ENCODE measurements around the gene TNFAIP8L1.

Gene TNFAIP8L1

GRCh38 chr19:4622695-4623421 is 16.5 kb upstream of the TNFAIP8L1 start:
- no peaks in the 10 kb centered on the region for H4K20me1 ChIP-seq (ENCODE audit: insufficient read depth, low read length, poor library complexity, severe bottlenecking)
- no peaks in the 10 kb centered on the region for H3K36me3 ChIP-seq (ENCODE audit: insufficient read depth, low read length)
- no peaks in the 10 kb centered on the region for H3K9me3 ChIP-seq (ENCODE audit: insufficient read depth, low read depth, low read length)
- no peak overlapping the region for H3K4me2 ChIP-seq (ENCODE audit: low read depth, low read length, poor library complexity, severe bottlenecking)
- no peaks in the 10 kb centered on the region for H3F3A ChIP-seq (ENCODE audit: low read depth)
- H3K4me3 ChIP-seq (ENCODE audit: low read length, poor library complexity, severe bottlenecking) = no peak overlapping the region
- no peak overlapping the region for H3K9ac ChIP-seq (ENCODE audit: low read depth, low read length, poor library complexity, severe bottlenecking)
- no peaks in the 10 kb centered on the region for H3K79me2 ChIP-seq (ENCODE audit: insufficient read depth, low read length)
- H3K27me3 ChIP-seq (ENCODE audit: insufficient read depth, low read length, poor library complexity, severe bottlenecking) = no peaks in the 10 kb centered on the region
- no peak overlapping the region for H2AFZ ChIP-seq (ENCODE audit: low read length)
- no peaks in the 10 kb centered on the region for H3K4me1 ChIP-seq (ENCODE audit: insufficient read depth, low read length, poor library complexity, severe bottlenecking)
- no peak for TF ChIP-seq EZH2phosphoT487 (IDR thresholded peaks at IDR 0.05; ENCODE audit: borderline replicate concordance)
- TF ChIP-seq, protein P1, sequence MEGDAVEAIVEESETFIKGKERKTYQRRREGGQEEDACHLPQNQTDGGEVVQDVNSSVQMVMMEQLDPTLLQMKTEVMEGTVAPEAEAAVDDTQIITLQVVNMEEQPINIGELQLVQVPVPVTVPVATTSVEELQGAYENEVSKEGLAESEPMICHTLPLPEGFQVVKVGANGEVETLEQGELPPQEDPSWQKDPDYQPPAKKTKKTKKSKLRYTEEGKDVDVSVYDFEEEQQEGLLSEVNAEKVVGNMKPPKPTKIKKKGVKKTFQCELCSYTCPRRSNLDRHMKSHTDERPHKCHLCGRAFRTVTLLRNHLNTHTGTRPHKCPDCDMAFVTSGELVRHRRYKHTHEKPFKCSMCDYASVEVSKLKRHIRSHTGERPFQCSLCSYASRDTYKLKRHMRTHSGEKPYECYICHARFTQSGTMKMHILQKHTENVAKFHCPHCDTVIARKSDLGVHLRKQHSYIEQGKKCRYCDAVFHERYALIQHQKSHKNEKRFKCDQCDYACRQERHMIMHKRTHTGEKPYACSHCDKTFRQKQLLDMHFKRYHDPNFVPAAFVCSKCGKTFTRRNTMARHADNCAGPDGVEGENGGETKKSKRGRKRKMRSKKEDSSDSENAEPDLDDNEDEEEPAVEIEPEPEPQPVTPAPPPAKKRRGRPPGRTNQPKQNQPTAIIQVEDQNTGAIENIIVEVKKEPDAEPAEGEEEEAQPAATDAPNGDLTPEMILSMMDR (conservative IDR thresholded peaks at IDR 0.05; ENCODE audit: low read length) = no peak
- no peaks in the 10 kb centered on the region for H3K9me2 ChIP-seq (replicated peaks; ENCODE audit: low read depth, low read length)

- H3K4me2 ChIP-seq (ENCODE audit: low read depth, low read length, poor library complexity, severe bottlenecking) = no peak overlapping the region
- H2AFZ ChIP-seq (ENCODE audit: low read length) = no peak overlapping the region
- no peaks in the 10 kb centered on the region for H4K20me1 ChIP-seq (ENCODE audit: insufficient read depth, low read length, poor library complexity, severe bottlenecking)
- H3K4me3 ChIP-seq (ENCODE audit: low read length, poor library complexity, severe bottlenecking) = no peak overlapping the region
- TF ChIP-seq, protein P1 (conservative IDR thresholded peaks at IDR 0.05; ENCODE audit: low read length) = no peak
- no peak for TF ChIP-seq EZH2phosphoT487 (IDR thresholded peaks at IDR 0.05; ENCODE audit: borderline replicate concordance)
- H3K9ac ChIP-seq (ENCODE audit: low read depth, low read length, poor library complexity, severe bottlenecking) = no peak overlapping the region
- no peaks in the 10 kb centered on the region for H3K79me2 ChIP-seq (ENCODE audit: insufficient read depth, low read length)
- H3F3A ChIP-seq (ENCODE audit: low read depth) = no peaks in the 10 kb centered on the region
- no peaks in the 10 kb centered on the region for H3K9me3 ChIP-seq (ENCODE audit: insufficient read depth, low read depth, low read length)
- H3K9me2 ChIP-seq (replicated peaks; ENCODE audit: low read depth, low read length) = no peaks in the 10 kb centered on the region
- H3K4me1 ChIP-seq (ENCODE audit: insufficient read depth, low read length, poor library complexity, severe bottlenecking) = no peaks in the 10 kb centered on the region
- no peaks in the 10 kb centered on the region for H3K27me3 ChIP-seq (ENCODE audit: insufficient read depth, low read length, poor library complexity, severe bottlenecking)
- no peaks in the 10 kb centered on the region for H3K36me3 ChIP-seq (ENCODE audit: insufficient read depth, low read length)
These were observed 15.0 kb upstream of the TNFAIP8L1 start for GRCh38 chr19:4624301-4624700.

GRCh38 chr19:4624733-4625362 is 14.5 kb upstream of the TNFAIP8L1 start:
- no peaks in the 10 kb centered on the region for H3F3A ChIP-seq (ENCODE audit: low read depth)
- H3K79me2 ChIP-seq (ENCODE audit: insufficient read depth, low read length) = no peaks in the 10 kb centered on the region
- no peaks in the 10 kb centered on the region for H3K36me3 ChIP-seq (ENCODE audit: insufficient read depth, low read length)
- no peaks in the 10 kb centered on the region for H3K9me3 ChIP-seq (ENCODE audit: insufficient read depth, low read depth, low read length)
- H2AFZ ChIP-seq (ENCODE audit: low read length) = no peak overlapping the region
- H3K4me3 ChIP-seq (ENCODE audit: low read length, poor library complexity, severe bottlenecking) = no peak overlapping the region
- no peaks in the 10 kb centered on the region for H4K20me1 ChIP-seq (ENCODE audit: insufficient read depth, low read length, poor library complexity, severe bottlenecking)
- H3K9me2 ChIP-seq (replicated peaks; ENCODE audit: low read depth, low read length) = no peaks in the 10 kb centered on the region
- H3K4me1 ChIP-seq (ENCODE audit: insufficient read depth, low read length, poor library complexity, severe bottlenecking) = no peaks in the 10 kb centered on the region
- no peaks in the 10 kb centered on the region for H3K27me3 ChIP-seq (ENCODE audit: insufficient read depth, low read length, poor library complexity, severe bottlenecking)
- TF ChIP-seq, protein P1 (conservative IDR thresholded peaks at IDR 0.05; ENCODE audit: low read length) = peak; percentile 66
- TF ChIP-seq EZH2phosphoT487 (IDR thresholded peaks at IDR 0.05; ENCODE audit: borderline replicate concordance) = no peak
- H3K4me2 ChIP-seq (ENCODE audit: low read depth, low read length, poor library complexity, severe bottlenecking) = no peak overlapping the region
- H3K9ac ChIP-seq (ENCODE audit: low read depth, low read length, poor library complexity, severe bottlenecking) = no peak overlapping the region

Measured in Loucy (cell line).